Neural progenitor cell (in vitro differentiated cells): ENCODE measurements around the gene JAZF1.
A peak's percentile ranks its signal among the peaks of the same experiment; 100 is the strongest.

Experiments
- CTCF ChIP-seq: fragments of 200-600 bp; sonication (generic); IDR thresholded peaks from 2 replicates; pipeline ENCODE4 v1.5.1; 2017; ENCODE audit warnings: antibody characterized with exemption, mild to moderate bottlenecking
- EZH2 ChIP-seq: fragments of 200-600 bp; sonication (generic); IDR thresholded peaks from 2 replicates; pipeline ENCODE4 v1.6.1; 2017; ENCODE audit warnings: antibody characterized with exemption, mild to moderate bottlenecking, moderate library complexity

GRCh38 chr7:27933671-27934565, 246.7 kb downstream of the JAZF1 start:
- TF ChIP-seq CTCF (peak; percentile 64), EZH2 (no peak)
